NB4 (cell line): ENCODE results near the gene RTN3.

Source experiments
- DNase-seq: peaks from one replicate; pipeline ENCODE4 v3.0.0; 2010; ENCODE audit warnings: low read depth
- H3K4me3 ChIP-seq: one replicate; pipeline ENCODE4 v1.5.1; 2011; ENCODE audit warnings: mild to moderate bottlenecking, low read depth, low read length, moderate library complexity
- MYC ChIP-seq: IDR thresholded peaks from 2 replicates; pipeline ENCODE4 v1.6.1; 2011; ENCODE audit warnings: low read depth, low read length
- POLR2A ChIP-seq: IDR thresholded peaks from 2 replicates; pipeline ENCODE4 v1.6.1; 2011; ENCODE audit warnings: mild to moderate bottlenecking; ENCODE audit not compliant: insufficient read length; ENCODE audit errors: extremely low read depth
- TF ChIP-seq, protein P1 (sequence below): IDR thresholded peaks from 2 replicates; pipeline ENCODE4 v1.6.1; 2011; ENCODE audit warnings: low read depth, low read length
- TF ChIP-seq, protein P2 (sequence below): IDR thresholded peaks from one replicate; pipeline ENCODE4 v1.5.1; 2012; ENCODE audit warnings: low read depth, low read length

The RTN3 gene

GRCh38 chr11:63698976-63699733 is 17.9 kb downstream of the RTN3 start:
- DNase-seq, result no peak
- TF ChIP-seq MYC (no peak), POLR2A (no peak)
- TF ChIP-seq, protein P1, sequence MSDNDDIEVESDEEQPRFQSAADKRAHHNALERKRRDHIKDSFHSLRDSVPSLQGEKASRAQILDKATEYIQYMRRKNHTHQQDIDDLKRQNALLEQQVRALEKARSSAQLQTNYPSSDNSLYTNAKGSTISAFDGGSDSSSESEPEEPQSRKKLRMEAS, result no peak
- TF ChIP-seq, protein P2, sequence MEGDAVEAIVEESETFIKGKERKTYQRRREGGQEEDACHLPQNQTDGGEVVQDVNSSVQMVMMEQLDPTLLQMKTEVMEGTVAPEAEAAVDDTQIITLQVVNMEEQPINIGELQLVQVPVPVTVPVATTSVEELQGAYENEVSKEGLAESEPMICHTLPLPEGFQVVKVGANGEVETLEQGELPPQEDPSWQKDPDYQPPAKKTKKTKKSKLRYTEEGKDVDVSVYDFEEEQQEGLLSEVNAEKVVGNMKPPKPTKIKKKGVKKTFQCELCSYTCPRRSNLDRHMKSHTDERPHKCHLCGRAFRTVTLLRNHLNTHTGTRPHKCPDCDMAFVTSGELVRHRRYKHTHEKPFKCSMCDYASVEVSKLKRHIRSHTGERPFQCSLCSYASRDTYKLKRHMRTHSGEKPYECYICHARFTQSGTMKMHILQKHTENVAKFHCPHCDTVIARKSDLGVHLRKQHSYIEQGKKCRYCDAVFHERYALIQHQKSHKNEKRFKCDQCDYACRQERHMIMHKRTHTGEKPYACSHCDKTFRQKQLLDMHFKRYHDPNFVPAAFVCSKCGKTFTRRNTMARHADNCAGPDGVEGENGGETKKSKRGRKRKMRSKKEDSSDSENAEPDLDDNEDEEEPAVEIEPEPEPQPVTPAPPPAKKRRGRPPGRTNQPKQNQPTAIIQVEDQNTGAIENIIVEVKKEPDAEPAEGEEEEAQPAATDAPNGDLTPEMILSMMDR, result no peak
- no peak overlapping the region for H3K4me3 ChIP-seq

DNA sequence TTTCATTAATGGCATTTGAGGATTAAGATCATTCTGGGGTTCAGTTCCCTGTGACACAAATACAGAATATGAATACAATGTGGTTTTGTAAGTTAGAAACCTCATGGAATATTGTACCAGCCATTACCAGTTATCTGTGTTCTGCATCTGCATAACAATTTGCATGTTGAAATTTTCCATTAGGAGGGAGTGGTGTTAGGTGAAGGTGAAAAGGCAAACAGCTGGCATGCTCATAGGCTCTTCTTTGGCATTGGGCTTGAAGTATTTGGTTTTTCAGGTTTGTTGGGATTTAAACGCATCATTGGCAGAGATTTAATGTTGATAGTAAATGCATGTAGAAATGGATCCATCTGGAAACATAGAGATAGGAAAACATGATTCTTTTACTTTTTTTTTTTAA is 18.6 kb downstream of the RTN3 start:
- no peak for DNase-seq
- H3K4me3 ChIP-seq, result no peak overlapping the region
- TF ChIP-seq POLR2A (no peak), MYC (no peak)
- TF ChIP-seq, protein P1, result no peak
- TF ChIP-seq, protein P2, result no peak

DNA sequence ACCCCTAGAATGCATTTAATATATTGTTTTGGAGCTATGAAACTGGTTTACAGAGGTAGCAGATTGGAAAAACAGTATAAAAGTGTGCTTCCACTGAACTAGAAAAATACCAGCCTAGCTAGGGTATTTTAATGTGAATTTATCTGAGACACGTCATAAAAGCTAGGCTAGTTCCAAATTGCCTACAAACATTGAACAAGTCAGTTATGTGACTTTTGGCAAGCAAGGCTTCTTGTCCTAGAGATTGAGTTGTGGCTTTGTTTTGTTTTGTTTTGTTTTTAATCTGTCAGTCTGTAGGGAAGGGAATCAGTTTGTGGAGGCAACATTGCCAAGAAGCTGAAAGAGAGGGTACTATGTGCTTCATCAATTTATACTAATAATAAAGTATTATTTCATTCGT is 24.2 kb downstream of the RTN3 start:
- TF ChIP-seq, protein P2, result no peak
- no peak for TF ChIP-seq POLR2A
- TF ChIP-seq, protein P1, result no peak
- no peak for TF ChIP-seq MYC
- H3K4me3 ChIP-seq, result no peak overlapping the region
- no peak for DNase-seq

DNA sequence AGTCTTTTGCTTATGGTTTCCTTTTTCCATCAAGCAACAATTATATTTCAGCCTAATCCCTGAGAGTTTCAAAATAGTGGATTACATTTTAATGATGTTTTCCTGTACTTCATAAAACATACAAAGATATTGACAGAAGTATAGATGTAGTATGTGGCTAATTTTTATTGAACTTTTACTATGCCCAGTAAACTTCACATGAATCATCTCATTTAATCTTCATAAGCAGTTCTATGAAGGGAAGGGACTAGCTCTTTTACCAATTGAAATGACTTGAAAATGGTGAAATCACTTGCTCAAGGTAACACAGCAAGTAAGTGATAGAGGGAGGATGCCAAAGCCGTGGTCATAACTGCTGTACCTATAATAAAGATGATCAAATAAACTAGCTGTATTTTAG is 27.5 kb downstream of the RTN3 start:
- TF ChIP-seq, protein P2, result no peak
- TF ChIP-seq, protein P1, result no peak
- TF ChIP-seq MYC, result no peak
- TF ChIP-seq POLR2A, result no peak
- no peak overlapping the region for H3K4me3 ChIP-seq
- no peak for DNase-seq

GRCh38 chr11:63709336-63709884 is 28.1 kb downstream of the RTN3 start:
- no peak for DNase-seq
- TF ChIP-seq POLR2A (no peak), MYC (no peak)
- TF ChIP-seq, protein P1, result no peak
- TF ChIP-seq, protein P2, result no peak
- no peak overlapping the region for H3K4me3 ChIP-seq
